ENCODE data around the gene NR3C2.

Gene NR3C2

GRCh38 chr4:148366251-148366650 is 76.0 kb downstream of the NR3C2 start:
- H3K27me3 Mint-ChIP-seq: no peaks in the 10 kb centered on the region
- peaks cover 51% of the 10 kb centered on the region for H3K4me1 Mint-ChIP-seq (ENCODE audit: low read depth)
- H3K36me3 Mint-ChIP-seq (ENCODE audit: low read depth): no peaks in the 10 kb centered on the region
- H3K9me3 Mint-ChIP-seq: no peaks in the 10 kb centered on the region
- no peak for DNase-seq
- H3K4me3 Mint-ChIP-seq: no peak overlapping the region
- no peak overlapping the region for H3K27ac Mint-ChIP-seq

DNA sequence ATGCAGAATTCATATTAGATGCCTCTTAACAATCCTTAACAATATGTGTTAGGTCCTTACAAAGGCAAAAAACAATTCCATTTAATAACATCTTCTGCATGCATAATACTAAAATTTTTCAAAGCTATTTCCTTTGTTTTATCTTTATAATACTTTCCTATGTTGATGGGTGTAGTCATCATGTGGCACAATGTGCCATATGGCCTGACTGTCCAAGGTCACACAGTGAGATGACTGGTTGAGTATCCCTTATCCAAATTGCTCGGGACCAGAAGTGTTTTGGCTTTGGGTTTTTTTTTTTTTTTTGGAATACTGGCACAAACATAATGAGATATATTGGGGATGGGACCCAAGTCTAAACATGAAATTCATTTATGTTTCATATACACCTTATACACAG is 77.7 kb downstream of the NR3C2 start:
- Mint-ChIP-seq H3K4me1 (ENCODE audit: low read depth) (peaks cover 54% of the 10 kb centered on the region), H3K27me3 (no peaks in the 10 kb centered on the region), H3K4me3 (no peak overlapping the region), H3K9me3 (no peaks in the 10 kb centered on the region), H3K27ac (no peak overlapping the region), H3K36me3 (ENCODE audit: low read depth) (no peaks in the 10 kb centered on the region)
- no peak for DNase-seq

- H3K27me3 Mint-ChIP-seq: no peaks in the 10 kb centered on the region
- peaks cover 54% of the 10 kb centered on the region for H3K4me1 Mint-ChIP-seq (ENCODE audit: low read depth)
- no peaks in the 10 kb centered on the region for H3K9me3 Mint-ChIP-seq
- peak overlapping the region; percentile 42 for H3K4me3 Mint-ChIP-seq
- no peak overlapping the region for H3K27ac Mint-ChIP-seq
- no peaks in the 10 kb centered on the region for H3K36me3 Mint-ChIP-seq (ENCODE audit: low read depth)
- no peak for DNase-seq
Measured at GRCh38 chr4:148359769-148360168, 82.4 kb downstream of the NR3C2 start.

DNA sequence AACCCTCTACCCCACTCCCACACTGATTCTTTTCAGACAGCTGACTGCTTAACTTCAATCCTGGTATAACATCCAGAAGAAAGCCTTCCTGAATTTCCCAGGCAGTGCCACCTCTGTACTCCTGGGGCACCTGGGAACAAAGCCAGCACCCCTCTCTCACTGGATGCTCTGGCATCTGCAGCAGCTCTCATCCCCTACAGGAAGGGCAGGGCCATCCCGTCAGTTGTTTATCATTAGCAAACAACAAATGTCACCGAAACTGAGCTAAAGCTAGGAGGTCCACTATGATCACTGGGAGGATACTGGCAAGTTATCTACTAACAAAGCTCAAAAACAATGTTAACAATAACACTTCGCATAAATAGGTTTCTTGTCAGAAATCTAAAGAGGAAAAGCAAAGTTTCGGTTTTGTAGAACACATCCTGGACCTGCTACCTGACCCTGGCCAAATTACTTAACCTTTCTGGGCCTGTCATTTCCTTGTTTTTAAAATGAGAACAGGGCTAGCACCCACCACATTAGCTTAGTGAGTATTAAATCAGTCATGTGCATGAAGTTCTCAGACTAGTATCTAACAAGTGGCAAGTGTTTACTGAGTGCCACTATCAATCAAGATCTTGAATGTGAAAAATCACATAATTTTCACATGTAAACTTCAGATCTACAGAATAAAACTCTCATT is 86.6 kb downstream of the NR3C2 start:
- Mint-ChIP-seq H3K36me3 (ENCODE audit: low read depth) (no peaks in the 10 kb centered on the region), H3K27me3 (no peaks in the 10 kb centered on the region), H3K4me1 (ENCODE audit: low read depth) (peaks cover 44% of the 10 kb centered on the region), H3K9me3 (no peaks in the 10 kb centered on the region), H3K27ac (peak overlapping the region; percentile 6), H3K4me3 (peak overlapping the region; percentile 5)
- DNase-seq: no peak

GRCh38 chr4:148354186-148354585 is 88.0 kb downstream of the NR3C2 start:
- no peak overlapping the region for H3K27ac Mint-ChIP-seq
- H3K27me3 Mint-ChIP-seq: no peaks in the 10 kb centered on the region
- peaks cover 47% of the 10 kb centered on the region for H3K4me1 Mint-ChIP-seq (ENCODE audit: low read depth)
- H3K36me3 Mint-ChIP-seq (ENCODE audit: low read depth): no peaks in the 10 kb centered on the region
- no peak for DNase-seq
- no peaks in the 10 kb centered on the region for H3K9me3 Mint-ChIP-seq
- H3K4me3 Mint-ChIP-seq: no peak overlapping the region

- Mint-ChIP-seq H3K9me3 (no peaks in the 10 kb centered on the region), H3K36me3 (ENCODE audit: low read depth) (no peaks in the 10 kb centered on the region), H3K4me1 (ENCODE audit: low read depth) (peaks cover 49% of the 10 kb centered on the region), H3K27ac (no peak overlapping the region), H3K27me3 (no peaks in the 10 kb centered on the region), H3K4me3 (no peak overlapping the region)
- no peak for DNase-seq
Measured at GRCh38 chr4:148353571-148353970, 88.6 kb downstream of the NR3C2 start.

GRCh38 chr4:148349153-148349552 is 93.1 kb downstream of the NR3C2 start:
- no peaks in the 10 kb centered on the region for H3K36me3 Mint-ChIP-seq (ENCODE audit: low read depth)
- peaks cover 57% of the 10 kb centered on the region for H3K4me1 Mint-ChIP-seq (ENCODE audit: low read depth)
- H3K9me3 Mint-ChIP-seq: no peaks in the 10 kb centered on the region
- no peak for DNase-seq
- H3K27me3 Mint-ChIP-seq: no peaks in the 10 kb centered on the region
- no peak overlapping the region for H3K4me3 Mint-ChIP-seq
- no peak overlapping the region for H3K27ac Mint-ChIP-seq

- H3K4me3 Mint-ChIP-seq: no peak overlapping the region
- H3K27me3 Mint-ChIP-seq: no peaks in the 10 kb centered on the region
- H3K27ac Mint-ChIP-seq: no peak overlapping the region
- H3K9me3 Mint-ChIP-seq: peaks cover 4% of the 10 kb centered on the region
- H3K4me1 Mint-ChIP-seq (ENCODE audit: low read depth): peaks cover 56% of the 10 kb centered on the region
- H3K36me3 Mint-ChIP-seq (ENCODE audit: low read depth): no peaks in the 10 kb centered on the region
- DNase-seq: no peak
Measured at GRCh38 chr4:148346657-148347056, 95.6 kb downstream of the NR3C2 start.

GRCh38 chr4:148345509-148345908 is 96.7 kb downstream of the NR3C2 start:
- Mint-ChIP-seq H3K27me3 (no peaks in the 10 kb centered on the region), H3K27ac (no peak overlapping the region), H3K4me1 (ENCODE audit: low read depth) (peaks cover 50% of the 10 kb centered on the region), H3K36me3 (ENCODE audit: low read depth) (no peaks in the 10 kb centered on the region), H3K9me3 (peaks cover 12% of the 10 kb centered on the region), H3K4me3 (no peak overlapping the region)
- no peak for DNase-seq

DNA sequence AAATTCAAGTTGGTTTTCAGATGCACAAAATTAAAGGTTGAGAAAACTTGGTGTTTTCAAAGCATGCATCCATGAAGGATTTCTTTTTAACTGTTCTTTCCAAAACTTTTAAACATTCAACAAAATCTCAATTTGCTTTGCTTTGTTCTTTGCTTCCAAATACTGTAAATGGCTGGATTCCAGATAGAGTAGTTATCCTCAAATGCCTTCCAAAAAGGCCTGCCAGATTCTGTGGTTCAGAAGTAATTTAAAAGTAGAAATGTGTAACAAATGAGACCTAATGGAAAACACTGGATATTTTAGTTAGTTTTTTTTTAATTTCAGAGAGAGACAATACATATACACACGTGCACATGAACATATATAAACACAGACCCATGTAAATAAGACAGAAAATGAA is 97.3 kb downstream of the NR3C2 start:
- Mint-ChIP-seq H3K9me3 (peaks cover 18% of the 10 kb centered on the region), H3K27ac (no peak overlapping the region), H3K36me3 (ENCODE audit: low read depth) (peaks cover 4% of the 10 kb centered on the region), H3K27me3 (no peaks in the 10 kb centered on the region), H3K4me3 (no peak overlapping the region), H3K4me1 (ENCODE audit: low read depth) (peaks cover 45% of the 10 kb centered on the region)
- DNase-seq: no peak

- DNase-seq: no peak
- no peaks in the 10 kb centered on the region for H3K27me3 Mint-ChIP-seq
- H3K4me3 Mint-ChIP-seq: no peak overlapping the region
- H3K4me1 Mint-ChIP-seq (ENCODE audit: low read depth): peaks cover 40% of the 10 kb centered on the region
- H3K9me3 Mint-ChIP-seq: peaks cover 24% of the 10 kb centered on the region
- H3K27ac Mint-ChIP-seq: no peak overlapping the region
- H3K36me3 Mint-ChIP-seq (ENCODE audit: low read depth): peaks cover 10% of the 10 kb centered on the region
Measured at GRCh38 chr4:148344352-148344751, 97.9 kb downstream of the NR3C2 start.

- no peak overlapping the region for H3K27ac Mint-ChIP-seq
- no peak overlapping the region for H3K4me3 Mint-ChIP-seq
- no peak for DNase-seq
- peaks cover 10% of the 10 kb centered on the region for H3K36me3 Mint-ChIP-seq (ENCODE audit: low read depth)
- H3K4me1 Mint-ChIP-seq (ENCODE audit: low read depth): peaks cover 24% of the 10 kb centered on the region
- peaks cover 24% of the 10 kb centered on the region for H3K9me3 Mint-ChIP-seq
- no peaks in the 10 kb centered on the region for H3K27me3 Mint-ChIP-seq
Measured at GRCh38 chr4:148341980-148342800, 100.0 kb downstream of the NR3C2 start.

GRCh38 chr4:148335133-148335532 is 107.1 kb downstream of the NR3C2 start:
- H3K27me3 Mint-ChIP-seq: no peaks in the 10 kb centered on the region
- no peak overlapping the region for H3K27ac Mint-ChIP-seq
- H3K4me1 Mint-ChIP-seq (ENCODE audit: low read depth): peaks cover 23% of the 10 kb centered on the region
- peaks cover 8% of the 10 kb centered on the region for H3K9me3 Mint-ChIP-seq
- no peak overlapping the region for H3K4me3 Mint-ChIP-seq
- no peak for DNase-seq
- peaks cover 15% of the 10 kb centered on the region for H3K36me3 Mint-ChIP-seq (ENCODE audit: low read depth)

- no peaks in the 10 kb centered on the region for H3K27me3 Mint-ChIP-seq
- no peaks in the 10 kb centered on the region for H3K9me3 Mint-ChIP-seq
- no peak overlapping the region for H3K27ac Mint-ChIP-seq
- DNase-seq: no peak
- peaks cover 7% of the 10 kb centered on the region for H3K36me3 Mint-ChIP-seq (ENCODE audit: low read depth)
- peaks cover 27% of the 10 kb centered on the region for H3K4me1 Mint-ChIP-seq (ENCODE audit: low read depth)
- H3K4me3 Mint-ChIP-seq: no peak overlapping the region
Measured at GRCh38 chr4:148333265-148333664, 108.9 kb downstream of the NR3C2 start.

DNA sequence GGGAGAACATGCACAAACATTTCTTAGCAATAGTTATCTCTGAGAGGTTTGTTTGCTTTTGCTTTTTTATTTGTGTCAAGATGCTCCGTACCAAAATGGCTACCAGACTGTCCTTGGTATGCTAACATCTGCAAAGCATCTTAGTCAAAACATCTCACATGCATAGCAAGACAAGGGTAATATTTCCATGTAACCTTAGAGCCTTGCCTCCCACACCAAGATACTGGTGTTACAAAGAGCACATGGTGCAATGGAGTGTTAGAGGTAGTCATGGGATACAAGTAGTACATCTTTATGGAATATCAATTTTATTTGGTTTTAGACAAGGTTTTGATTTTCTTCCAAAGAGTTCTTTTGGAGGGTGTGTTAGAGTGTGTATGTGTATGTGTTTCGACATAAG is 109.7 kb downstream of the NR3C2 start:
- H3K9me3 Mint-ChIP-seq: no peaks in the 10 kb centered on the region
- H3K4me1 Mint-ChIP-seq (ENCODE audit: low read depth): peaks cover 32% of the 10 kb centered on the region
- no peak for DNase-seq
- H3K27me3 Mint-ChIP-seq: no peaks in the 10 kb centered on the region
- H3K36me3 Mint-ChIP-seq (ENCODE audit: low read depth): peaks cover 7% of the 10 kb centered on the region
- H3K4me3 Mint-ChIP-seq: no peak overlapping the region
- H3K27ac Mint-ChIP-seq: no peak overlapping the region
